GM23338 (cell line): Measurements from ENCODE around the gene TRPM3. TPM values are rescaled to one million over a fixed set of nuclear protein-coding genes. Genes with fewer than 3 reads are reported as not detected.

Experiments
- ATAC-seq: fragments of 200-7000 bp; cut with Tn5 transposase; 3 replicates; pipeline ENCODE4 v1.9.1; 2020
- DNase-seq: peaks from one replicate; pipeline ENCODE4 v3.0.0-alpha.2; 2015; ENCODE audit warnings: low spot score
- H2AFZ ChIP-seq: fragments of 200-600 bp; sonication (generic); 2 replicates; pipeline ENCODE4 v1.8.0; 2016; ENCODE audit warnings: antibody characterized with exemption, mild to moderate bottlenecking, moderate library complexity
- H3F3A ChIP-seq: fragments of 200-600 bp; sonication (generic); replicated peaks from 2 replicates; pipeline ENCODE4 v1.8.0; 2017; ENCODE audit warnings: antibody characterized with exemption, mixed run types, low read depth
- H3K27ac ChIP-seq: fragments of 200-600 bp; sonication (generic); 2 replicates; pipeline ENCODE4 v1.6.1; 2016; ENCODE audit warnings: low read depth
- H3K27me3 ChIP-seq: fragments of 200-600 bp; sonication (generic); 2 replicates; pipeline ENCODE4 v1.8.0; 2016; ENCODE audit warnings: mild to moderate bottlenecking, mixed run types, moderate library complexity; ENCODE audit not compliant: insufficient read depth
- H3K36me3 ChIP-seq: fragments of 200-600 bp; sonication (generic); 2 replicates; pipeline ENCODE4 v1.8.0; 2016; ENCODE audit warnings: mild to moderate bottlenecking; ENCODE audit not compliant: insufficient read depth
- H3K4me1 ChIP-seq: fragments of 200-600 bp; sonication (generic); 2 replicates; pipeline ENCODE4 v1.8.0; 2016; ENCODE audit warnings: mild to moderate bottlenecking, moderate library complexity; ENCODE audit not compliant: insufficient read depth
- H3K4me2 ChIP-seq: fragments of 200-600 bp; sonication (generic); 2 replicates; pipeline ENCODE4 v1.7.1; 2017; ENCODE audit warnings: mixed run types
- H3K4me3 ChIP-seq: fragments of 200-600 bp; sonication (generic); 2 replicates; pipeline ENCODE4 v1.6.1; 2016; ENCODE audit warnings: mixed run types
- H3K79me2 ChIP-seq: fragments of 200-600 bp; sonication (generic); replicated peaks from 2 replicates; pipeline ENCODE4 v1.8.0; 2017; ENCODE audit warnings: mild to moderate bottlenecking; ENCODE audit not compliant: insufficient read depth
- H3K9me2 ChIP-seq: fragments of 200-600 bp; sonication (generic); 2 replicates; pipeline ENCODE4 v1.8.0; 2017; ENCODE audit not compliant: insufficient read depth
- H4K20me1 ChIP-seq: fragments of 200-600 bp; sonication (generic); replicated peaks from 2 replicates; pipeline ENCODE4 v1.8.0; 2017; ENCODE audit warnings: mild to moderate bottlenecking; ENCODE audit not compliant: insufficient read depth
- H3K27ac Mint-ChIP-seq: 2 replicates; pipeline ENCODE4 v1.8.0; 2020; ENCODE audit warnings: inconsistent platforms, mild to moderate bottlenecking, moderate library complexity, mixed read lengths
- H3K27me3 Mint-ChIP-seq: 3 replicates; pipeline ENCODE4 v1.8.0; 2022; ENCODE audit warnings: low read depth, mild to moderate bottlenecking, moderate library complexity, mixed read lengths, inconsistent platforms; ENCODE audit not compliant: insufficient read depth, poor library complexity
- H3K36me3 Mint-ChIP-seq: 3 replicates; pipeline ENCODE4 v1.8.0; 2021; ENCODE audit warnings: low read depth, mild to moderate bottlenecking, inconsistent platforms, moderate library complexity, mixed read lengths
- H3K4me1 Mint-ChIP-seq: 3 replicates; pipeline ENCODE4 v1.8.0; 2020; ENCODE audit warnings: mild to moderate bottlenecking, inconsistent platforms, mixed read lengths
- H3K4me3 Mint-ChIP-seq: 3 replicates; pipeline ENCODE4 v1.8.0; 2021; ENCODE audit warnings: moderate library complexity, mild to moderate bottlenecking, inconsistent platforms, mixed read lengths
- H3K9me3 Mint-ChIP-seq: 3 replicates; pipeline ENCODE4 v1.8.0; 2020; ENCODE audit warnings: moderate library complexity, mild to moderate bottlenecking, inconsistent platforms, mixed read lengths
- CREB1 ChIP-seq: fragments of 250-450 bp; sonication (Bioruptor Pico); IDR thresholded peaks from 2 replicates; pipeline ENCODE4 v1.5.0; 2020; ENCODE audit warnings: low read depth, mild to moderate bottlenecking, moderate library complexity
- EZH2 ChIP-seq: fragments of 200-600 bp; sonication (generic); IDR thresholded peaks from one replicate; pipeline ENCODE4 v1.8.0; 2017; ENCODE audit warnings: antibody characterized with exemption, mild to moderate bottlenecking, low read depth; ENCODE audit not compliant: unreplicated experiment
- POLR2AphosphoS5 ChIP-seq: IDR thresholded peaks from 2 replicates; pipeline ENCODE4 v1.6.1; 2016; ENCODE audit warnings: antibody characterized with exemption, low read depth
- STAT1 ChIP-seq: IDR thresholded peaks from one replicate; pipeline ENCODE4 v1.6.1; 2016; ENCODE audit warnings: antibody characterized with exemption; ENCODE audit not compliant: unreplicated experiment
- ZNF114 ChIP-seq: fragments of 250-450 bp; sonication (Bioruptor Pico); IDR thresholded peaks from 2 replicates; pipeline ENCODE4 v1.5.0; 2020; ENCODE audit warnings: mild to moderate bottlenecking, moderate library complexity
- ZNF331 ChIP-seq: fragments of 250-450 bp; sonication (Bioruptor Pico); IDR thresholded peaks from 2 replicates; pipeline ENCODE4 v1.5.0; 2020; ENCODE audit warnings: low read depth, mild to moderate bottlenecking, moderate library complexity
- polyA plus RNA-seq: library from polyadenylated mRNA; unstranded; fragments of >200 nt; fragmentation: Nextera tagmentation; extraction: Ambion mirVana; gene quantifications from 2 replicates; pipeline ENCODE4 v1.2.1, GENCODE V29; 2016
- total RNA-seq: library from RNA; depleted of rRNA; stranded (reverse); fragments of >200 nt; shearing (Covaris generic); gene quantifications from 2 replicates; pipeline ENCODE4 v1.2.3, GENCODE V29; 2014
- TF ChIP-seq, protein P1 (sequence below), 2 experiments: fragments of 200-600 bp in 1 of 2; sonication (generic) in 1 of 2; conservative IDR thresholded peaks; 2 replicates each; pipeline versions ENCODE4 v1.5.1 to v1.6.1; 2016 to 2017; ENCODE audit warnings: antibody characterized with exemption in 2 of 2, low read depth in 2 of 2, mild to moderate bottlenecking in 2 of 2, moderate library complexity in 1 of 2
- TF ChIP-seq, protein P2 (sequence below): IDR thresholded peaks from 2 replicates; pipeline ENCODE4 v1.6.1; 2016; ENCODE audit warnings: antibody characterized with exemption

Gene TRPM3
- total and polyA plus RNA-seq, 2 experiments from 2014 or later = 2.8 to 8.2 TPM

DNA sequence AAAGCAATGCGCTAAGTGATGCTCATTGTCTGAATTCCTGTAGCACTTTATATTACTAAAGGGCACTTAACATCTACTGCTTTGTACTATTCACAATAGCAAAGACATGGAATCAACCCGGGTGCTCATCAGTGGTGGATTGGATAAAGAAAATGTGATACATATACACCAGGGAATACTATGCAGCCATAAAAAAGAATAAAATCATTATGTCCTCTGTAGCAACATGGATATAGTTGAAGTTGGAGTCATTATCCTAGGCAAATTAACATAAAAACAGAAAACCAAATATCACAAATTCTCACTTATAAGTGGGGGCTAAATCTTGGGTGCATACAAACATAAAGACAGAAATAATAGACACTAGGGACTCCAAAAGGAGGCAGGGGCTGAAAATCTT lies 308.3 kb downstream of the TRPM3 start (continued):
- TF ChIP-seq POLR2AphosphoS5 (no peak), EZH2 (no peak), CREB1 (CRISPR knock-in tag) (no peak), ZNF114 (CRISPR knock-in tag) (no peak), STAT1 (no peak)
- TF ChIP-seq, protein P1, sequence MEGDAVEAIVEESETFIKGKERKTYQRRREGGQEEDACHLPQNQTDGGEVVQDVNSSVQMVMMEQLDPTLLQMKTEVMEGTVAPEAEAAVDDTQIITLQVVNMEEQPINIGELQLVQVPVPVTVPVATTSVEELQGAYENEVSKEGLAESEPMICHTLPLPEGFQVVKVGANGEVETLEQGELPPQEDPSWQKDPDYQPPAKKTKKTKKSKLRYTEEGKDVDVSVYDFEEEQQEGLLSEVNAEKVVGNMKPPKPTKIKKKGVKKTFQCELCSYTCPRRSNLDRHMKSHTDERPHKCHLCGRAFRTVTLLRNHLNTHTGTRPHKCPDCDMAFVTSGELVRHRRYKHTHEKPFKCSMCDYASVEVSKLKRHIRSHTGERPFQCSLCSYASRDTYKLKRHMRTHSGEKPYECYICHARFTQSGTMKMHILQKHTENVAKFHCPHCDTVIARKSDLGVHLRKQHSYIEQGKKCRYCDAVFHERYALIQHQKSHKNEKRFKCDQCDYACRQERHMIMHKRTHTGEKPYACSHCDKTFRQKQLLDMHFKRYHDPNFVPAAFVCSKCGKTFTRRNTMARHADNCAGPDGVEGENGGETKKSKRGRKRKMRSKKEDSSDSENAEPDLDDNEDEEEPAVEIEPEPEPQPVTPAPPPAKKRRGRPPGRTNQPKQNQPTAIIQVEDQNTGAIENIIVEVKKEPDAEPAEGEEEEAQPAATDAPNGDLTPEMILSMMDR (conservative IDR thresholded peaks at IDR 0.05; ENCODE audit: low read depth in 2 of 2) = no peak
- TF ChIP-seq, protein P2, sequence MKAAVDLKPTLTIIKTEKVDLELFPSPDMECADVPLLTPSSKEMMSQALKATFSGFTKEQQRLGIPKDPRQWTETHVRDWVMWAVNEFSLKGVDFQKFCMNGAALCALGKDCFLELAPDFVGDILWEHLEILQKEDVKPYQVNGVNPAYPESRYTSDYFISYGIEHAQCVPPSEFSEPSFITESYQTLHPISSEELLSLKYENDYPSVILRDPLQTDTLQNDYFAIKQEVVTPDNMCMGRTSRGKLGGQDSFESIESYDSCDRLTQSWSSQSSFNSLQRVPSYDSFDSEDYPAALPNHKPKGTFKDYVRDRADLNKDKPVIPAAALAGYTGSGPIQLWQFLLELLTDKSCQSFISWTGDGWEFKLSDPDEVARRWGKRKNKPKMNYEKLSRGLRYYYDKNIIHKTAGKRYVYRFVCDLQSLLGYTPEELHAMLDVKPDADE = no peak

DNA sequence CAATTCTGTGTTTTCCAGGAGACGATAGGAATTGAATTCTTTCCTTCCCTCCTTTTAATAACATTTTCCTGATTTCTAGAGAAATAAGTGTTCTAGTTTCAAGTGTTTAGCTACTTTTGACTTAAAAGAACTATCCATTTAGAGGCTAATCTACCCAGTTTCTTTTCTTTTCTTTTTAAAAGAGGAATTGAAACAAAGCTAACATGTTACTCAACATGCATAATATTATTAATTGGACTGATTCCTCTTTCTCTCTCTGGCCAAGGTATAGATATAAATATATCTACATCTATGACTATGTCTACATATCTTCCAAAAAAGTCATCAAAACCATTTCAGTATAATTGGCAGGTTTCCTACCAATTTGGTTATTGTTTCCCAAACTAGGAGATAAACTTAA lies 309.8 kb downstream of the TRPM3 start:
- no peak overlapping the region for H3K27ac ChIP-seq
- no peaks in the 10 kb centered on the region for H3K79me2 ChIP-seq
- ATAC-seq (no peak), DNase-seq (no peak)
- no peak overlapping the region for H2AFZ ChIP-seq
- no peak for TF ChIP-seq EZH2
- no peak for TF ChIP-seq CREB1 (CRISPR knock-in tag)
- TF ChIP-seq, protein P1 (conservative IDR thresholded peaks at IDR 0.05; ENCODE audit: low read depth in 2 of 2) = no peak
- TF ChIP-seq POLR2AphosphoS5 = no peak
- TF ChIP-seq, protein P2 = no peak
- TF ChIP-seq ZNF331 (CRISPR knock-in tag) = no peak
- no peaks in the 10 kb centered on the region for H3K9me2 ChIP-seq
- Mint-ChIP-seq H3K36me3 (no peaks in the 10 kb centered on the region; the same call in 2 of the 3 replicates), H3K4me1 (peaks cover 17% of the 10 kb centered on the region; the same call in 2 of the 3 replicates), H3K4me3 (no peak overlapping the region), H3K27me3 (no peaks in the 10 kb centered on the region), H3K9me3 (no peaks in the 10 kb centered on the region), H3K27ac (no peak overlapping the region)
- 0 out of 2 replicates have a peak, but pooled peaks cover 3% of the 10 kb centered on the region for H3K36me3 ChIP-seq
- H4K20me1 ChIP-seq = no peaks in the 10 kb centered on the region
- no peaks in the 10 kb centered on the region for H3F3A ChIP-seq
- no peak overlapping the region for H3K4me2 ChIP-seq
- H3K4me3 ChIP-seq = no peak overlapping the region
- no peaks in the 10 kb centered on the region for H3K27me3 ChIP-seq
- H3K4me1 ChIP-seq = peaks cover 4% of the 10 kb centered on the region; the same call in 1 of the 2 replicates
